A673 (cell line): ENCODE measurements around the gene CAND1.

Experiments used
- CTCF ChIP-seq: fragments of 300-800, 200-600 bp; sonication (generic); conservative IDR thresholded peaks from 2 replicates; pipeline ENCODE4 v1.5.1; 2017; ENCODE audit warnings: low read depth, mild to moderate bottlenecking, antibody characterized with exemption, low read length, moderate library complexity, mixed read lengths
- EZH2 ChIP-seq: fragments of 200-600 bp; sonication (generic); IDR thresholded peaks from 2 replicates; pipeline ENCODE4 v1.6.1; 2017; ENCODE audit warnings: borderline replicate concordance, low read depth, mild to moderate bottlenecking, mixed read lengths, antibody characterized with exemption, low read length; ENCODE audit not compliant: poor library complexity, severe bottlenecking

GRCh38 chr12:67271976-67272375 lies 2.8 kb downstream of the CAND1 start:
- no peak for TF ChIP-seq CTCF
- TF ChIP-seq EZH2, result no peak
